Sigmoid colon (tissue), 4 donors: Measurements from ENCODE around the gene PRELID2.

Source experiments
- POLR2A ChIP-seq, 2 donors: fragments of 450-650 bp; IDR thresholded peaks; one replicate each; pipeline ENCODE4 v1.6.1; 2016; ENCODE audit warnings: antibody characterized with exemption in 2 of 2, mild to moderate bottlenecking in 2 of 2, moderate library complexity in 2 of 2
- POLR2AphosphoS5 ChIP-seq, 4 donors: sonication (generic); formaldehyde crosslinking; IDR thresholded peaks; one replicate each; pipeline ENCODE4 v1.6.1; 2017; ENCODE audit warnings: antibody characterized with exemption in 4 of 4
- TF ChIP-seq, protein P1 (sequence below), 4 experiments: fragments of 450-650 bp in 3 of 4; fragments of 200-600 bp in 1 of 4; IDR thresholded peaks; one replicate each; pipeline ENCODE4 v1.5.1; 2016 to 2019; ENCODE audit warnings: antibody characterized with exemption in 4 of 4, mild to moderate bottlenecking in 3 of 4, moderate library complexity in 2 of 4

DNA sequence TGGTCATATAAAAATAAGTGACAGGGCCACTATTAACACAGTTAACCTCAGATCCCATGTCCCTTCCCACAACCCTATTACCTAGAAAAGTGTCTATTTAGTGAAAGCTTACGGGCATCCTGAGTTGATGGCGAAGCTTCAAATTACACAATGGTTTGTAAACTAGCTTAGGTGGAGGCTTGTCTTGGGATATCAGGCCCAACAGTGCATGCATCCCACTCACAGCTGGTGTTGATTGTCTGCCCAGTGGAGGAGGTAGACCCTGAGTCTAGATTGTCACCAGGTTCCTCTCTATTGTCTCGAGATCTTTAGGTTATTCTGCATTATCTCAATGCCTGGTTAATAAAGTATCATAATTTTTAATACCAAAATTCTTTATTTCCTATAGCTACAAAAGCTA lies 30.4 kb downstream of the PRELID2 start:
- TF ChIP-seq POLR2A (IDR thresholded peaks at IDR 0.05) (no peak), POLR2AphosphoS5 (IDR thresholded peaks at IDR 0.05) (no peak)
- TF ChIP-seq, protein P1, sequence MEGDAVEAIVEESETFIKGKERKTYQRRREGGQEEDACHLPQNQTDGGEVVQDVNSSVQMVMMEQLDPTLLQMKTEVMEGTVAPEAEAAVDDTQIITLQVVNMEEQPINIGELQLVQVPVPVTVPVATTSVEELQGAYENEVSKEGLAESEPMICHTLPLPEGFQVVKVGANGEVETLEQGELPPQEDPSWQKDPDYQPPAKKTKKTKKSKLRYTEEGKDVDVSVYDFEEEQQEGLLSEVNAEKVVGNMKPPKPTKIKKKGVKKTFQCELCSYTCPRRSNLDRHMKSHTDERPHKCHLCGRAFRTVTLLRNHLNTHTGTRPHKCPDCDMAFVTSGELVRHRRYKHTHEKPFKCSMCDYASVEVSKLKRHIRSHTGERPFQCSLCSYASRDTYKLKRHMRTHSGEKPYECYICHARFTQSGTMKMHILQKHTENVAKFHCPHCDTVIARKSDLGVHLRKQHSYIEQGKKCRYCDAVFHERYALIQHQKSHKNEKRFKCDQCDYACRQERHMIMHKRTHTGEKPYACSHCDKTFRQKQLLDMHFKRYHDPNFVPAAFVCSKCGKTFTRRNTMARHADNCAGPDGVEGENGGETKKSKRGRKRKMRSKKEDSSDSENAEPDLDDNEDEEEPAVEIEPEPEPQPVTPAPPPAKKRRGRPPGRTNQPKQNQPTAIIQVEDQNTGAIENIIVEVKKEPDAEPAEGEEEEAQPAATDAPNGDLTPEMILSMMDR (IDR thresholded peaks at IDR 0.05) = no peak
